Measurements from ENCODE around the gene OTC.

Gene OTC

GRCh38 chrX:38400389-38400910, 48.0 kb downstream of the OTC start:
- H3K14ac ChIP-seq (ENCODE audit: low read length), result no peak overlapping the region
- no peaks in the 10 kb centered on the region for H3K27me3 ChIP-seq (ENCODE audit: insufficient read depth, low read length)

GRCh38 chrX:38402118-38402517, 49.7 kb downstream of the OTC start:
- Histone ChIP-seq H3K27ac (ENCODE audit: low read depth, low read length) (no peak overlapping the region), H2BK120ac (ENCODE audit: insufficient read depth, low read length, poor library complexity) (no peak overlapping the region), H2AK5ac (ENCODE audit: low read length) (no peak overlapping the region), H4K91ac (ENCODE audit: low read depth, low read length) (no peak overlapping the region), H4K8ac (ENCODE audit: low read depth, low read length) (no peak overlapping the region), H2BK12ac (ENCODE audit: low read length) (no peak overlapping the region), H2AFZ (ENCODE audit: insufficient read depth, low read length, poor library complexity) (no peak overlapping the region), H2BK5ac (ENCODE audit: low read depth, low read length, poor library complexity) (no peak overlapping the region), H3K27me3 (ENCODE audit: insufficient read depth, low read length) (no peaks in the 10 kb centered on the region), H3K4ac (ENCODE audit: low read depth, low read length) (no peak overlapping the region), H3K4me2 (ENCODE audit: low read length) (no peak overlapping the region), H3K18ac (ENCODE audit: low read length) (no peak overlapping the region), H3K79me1 (ENCODE audit: low read length) (no peaks in the 10 kb centered on the region), H3K36me3 (ENCODE audit: control insufficient read depth in 1 of 2, insufficient read depth in 2 of 2, low read length in 2 of 2) (no peaks in the 10 kb centered on the region), H3K23ac (ENCODE audit: low read length) (no peak overlapping the region), H3K4me1 (ENCODE audit: control insufficient read depth in 1 of 2, insufficient read depth in 2 of 2, low read length in 2 of 2) (no peaks in the 10 kb centered on the region), H3K4me3 (ENCODE audit: low read depth, low read length) (no peak overlapping the region), H3K14ac (ENCODE audit: low read length) (no peak overlapping the region), H3K9ac (ENCODE audit: low read length) (no peak overlapping the region), H3K79me2 (ENCODE audit: control insufficient read depth, insufficient read depth, low read length, poor library complexity) (no peaks in the 10 kb centered on the region), H3K9me3 (ENCODE audit: insufficient read depth, low read depth, low read length) (no peaks in the 10 kb centered on the region), H4K12ac (ENCODE audit: low read depth, low read length) (no peak overlapping the region)
- no peak for DNase-seq

More at GRCh38 chrX:38400389-38400910, 48.0 kb downstream of the OTC start:
- no peak overlapping the region for H3K18ac ChIP-seq (ENCODE audit: low read length)
- no peaks in the 10 kb centered on the region for H3K79me2 ChIP-seq (ENCODE audit: control insufficient read depth, insufficient read depth, low read length, poor library complexity)
- H3K4ac ChIP-seq (ENCODE audit: low read depth, low read length), result no peak overlapping the region
- no peak overlapping the region for H3K27ac ChIP-seq (ENCODE audit: low read depth, low read length)
- H4K12ac ChIP-seq (ENCODE audit: low read depth, low read length), result no peak overlapping the region
- DNase-seq, result no peak
- no peak overlapping the region for H3K9ac ChIP-seq (ENCODE audit: low read length)
- no peak overlapping the region for H2BK5ac ChIP-seq (ENCODE audit: low read depth, low read length, poor library complexity)
- no CpG with 5 or more reads among the region's 6 CpGs for WGBS (ENCODE audit: extremely low coverage, insufficient coverage, insufficient read length)
- no peak overlapping the region for H2BK120ac ChIP-seq (ENCODE audit: insufficient read depth, low read length, poor library complexity)
- no peak overlapping the region for H4K8ac ChIP-seq (ENCODE audit: low read depth, low read length)
- H2BK12ac ChIP-seq (ENCODE audit: low read length), result no peak overlapping the region
- H3K79me1 ChIP-seq (ENCODE audit: low read length), result no peaks in the 10 kb centered on the region
- no peak overlapping the region for H4K91ac ChIP-seq (ENCODE audit: low read depth, low read length)
- no peak overlapping the region for H3K23ac ChIP-seq (ENCODE audit: low read length)
- H3K4me3 ChIP-seq (ENCODE audit: low read depth, low read length), result no peak overlapping the region
- no peak overlapping the region for H3K4me2 ChIP-seq (ENCODE audit: low read length)
- H3K9me3 ChIP-seq (ENCODE audit: insufficient read depth, low read depth, low read length), result no peaks in the 10 kb centered on the region
- H2AK5ac ChIP-seq (ENCODE audit: low read length), result no peak overlapping the region
- H2AFZ ChIP-seq (ENCODE audit: insufficient read depth, low read length, poor library complexity), result no peak overlapping the region
- no peaks in the 10 kb centered on the region for H3K4me1 ChIP-seq (ENCODE audit: control insufficient read depth in 1 of 2, insufficient read depth in 2 of 2, low read length in 2 of 2)
- H3K36me3 ChIP-seq (ENCODE audit: control insufficient read depth in 1 of 2, insufficient read depth in 2 of 2, low read length in 2 of 2), result no peaks in the 10 kb centered on the region

GRCh38 chrX:38403834-38404233, 51.4 kb downstream of the OTC start:
- Histone ChIP-seq H3K27ac (ENCODE audit: low read depth, low read length) (no peak overlapping the region), H3K18ac (ENCODE audit: low read length) (no peak overlapping the region), H3K9me3 (ENCODE audit: insufficient read depth, low read depth, low read length) (no peaks in the 10 kb centered on the region), H2BK120ac (ENCODE audit: insufficient read depth, low read length, poor library complexity) (no peak overlapping the region), H2AFZ (ENCODE audit: insufficient read depth, low read length, poor library complexity) (no peak overlapping the region), H3K4me3 (ENCODE audit: low read depth, low read length) (no peak overlapping the region), H2BK12ac (ENCODE audit: low read length) (no peak overlapping the region), H3K14ac (ENCODE audit: low read length) (no peak overlapping the region), H4K8ac (ENCODE audit: low read depth, low read length) (no peak overlapping the region), H3K79me1 (ENCODE audit: low read length) (no peaks in the 10 kb centered on the region), H3K27me3 (ENCODE audit: insufficient read depth, low read length) (no peaks in the 10 kb centered on the region), H4K91ac (ENCODE audit: low read depth, low read length) (no peak overlapping the region), H3K79me2 (ENCODE audit: control insufficient read depth, insufficient read depth, low read length, poor library complexity) (no peaks in the 10 kb centered on the region), H2BK5ac (ENCODE audit: low read depth, low read length, poor library complexity) (no peak overlapping the region), H3K36me3 (ENCODE audit: control insufficient read depth in 1 of 2, insufficient read depth in 2 of 2, low read length in 2 of 2) (no peaks in the 10 kb centered on the region), H4K12ac (ENCODE audit: low read depth, low read length) (no peak overlapping the region), H3K9ac (ENCODE audit: low read length) (no peak overlapping the region), H3K4ac (ENCODE audit: low read depth, low read length) (no peak overlapping the region), H3K23ac (ENCODE audit: low read length) (no peak overlapping the region), H3K4me2 (ENCODE audit: low read length) (no peak overlapping the region), H3K4me1 (ENCODE audit: control insufficient read depth in 1 of 2, insufficient read depth in 2 of 2, low read length in 2 of 2) (no peaks in the 10 kb centered on the region), H2AK5ac (ENCODE audit: low read length) (no peak overlapping the region)
- no CpG with 5 or more reads among the region's 1 CpG for WGBS (ENCODE audit: extremely low coverage, insufficient coverage, insufficient read length)
- no peak for DNase-seq

- no peaks in the 10 kb centered on the region for H3K79me2 ChIP-seq (ENCODE audit: control insufficient read depth, insufficient read depth, low read length, poor library complexity)
- no peak overlapping the region for H3K23ac ChIP-seq (ENCODE audit: low read length)
- no peak overlapping the region for H3K4ac ChIP-seq (ENCODE audit: low read depth, low read length)
- H2BK12ac ChIP-seq (ENCODE audit: low read length), result no peak overlapping the region
- H3K9me3 ChIP-seq (ENCODE audit: insufficient read depth, low read depth, low read length), result no peaks in the 10 kb centered on the region
- H3K4me2 ChIP-seq (ENCODE audit: low read length), result no peak overlapping the region
- no peak overlapping the region for H4K12ac ChIP-seq (ENCODE audit: low read depth, low read length)
- no peak overlapping the region for H4K8ac ChIP-seq (ENCODE audit: low read depth, low read length)
- no peak overlapping the region for H3K27ac ChIP-seq (ENCODE audit: low read depth, low read length)
- H2BK120ac ChIP-seq (ENCODE audit: insufficient read depth, low read length, poor library complexity), result no peak overlapping the region
- H3K4me3 ChIP-seq (ENCODE audit: low read depth, low read length), result no peak overlapping the region
- no peak overlapping the region for H2AFZ ChIP-seq (ENCODE audit: insufficient read depth, low read length, poor library complexity)
- H3K14ac ChIP-seq (ENCODE audit: low read length), result no peak overlapping the region
- no peak overlapping the region for H2AK5ac ChIP-seq (ENCODE audit: low read length)
- H3K36me3 ChIP-seq (ENCODE audit: control insufficient read depth in 1 of 2, insufficient read depth in 2 of 2, low read length in 2 of 2), result no peaks in the 10 kb centered on the region
- H2BK5ac ChIP-seq (ENCODE audit: low read depth, low read length, poor library complexity), result no peak overlapping the region
- H3K27me3 ChIP-seq (ENCODE audit: insufficient read depth, low read length), result no peaks in the 10 kb centered on the region
- H4K91ac ChIP-seq (ENCODE audit: low read depth, low read length), result no peak overlapping the region
- no peak for DNase-seq
- no peaks in the 10 kb centered on the region for H3K4me1 ChIP-seq (ENCODE audit: control insufficient read depth in 1 of 2, insufficient read depth in 2 of 2, low read length in 2 of 2)
- no peak overlapping the region for H3K9ac ChIP-seq (ENCODE audit: low read length)
- no CpG with 5 or more reads among the region's 4 CpGs for WGBS (ENCODE audit: extremely low coverage, insufficient coverage, insufficient read length)
- no peak overlapping the region for H3K18ac ChIP-seq (ENCODE audit: low read length)
- H3K79me1 ChIP-seq (ENCODE audit: low read length), result no peaks in the 10 kb centered on the region
These were observed 54.7 kb downstream of the OTC start for GRCh38 chrX:38407126-38407525.

Data from trophoblast cell (in vitro differentiated cells and primary cell).